Panc1 (cell line): Measurements from ENCODE around the gene FAM163B. TPM values are rescaled to one million over a fixed set of nuclear protein-coding genes. Genes with fewer than 3 reads are reported as not detected.

Source experiments
- ATAC-seq: fragments of 200-7000 bp; cut with Tn5 transposase; 2 replicates; pipeline ENCODE4 v1.9.1; 2020; ENCODE audit warnings: mild to moderate bottlenecking, moderate library complexity
- BruUV-seq: library from RNA; stranded (reverse); fragments of 400-500 nt; replicated peaks from 2 replicates; lab custom pipeline; 2021; lab: Mats Ljungman, UMichigan
- CTCF ChIA-PET: fragments of 300-600 bp; sonication (Branson Sonifier 250); formaldehyde crosslinking; loops from one replicate; lab custom pipeline; 2022; ENCODE audit warnings: antibody characterized with exemption; lab: Charles Lee
- POLR2A ChIA-PET: fragments of 300-600 bp; sonication (Branson Sonifier 250); formaldehyde crosslinking; loops from one replicate; lab custom pipeline; 2022; ENCODE audit warnings: antibody characterized with exemption; lab: Charles Lee
- DNase-seq: peaks from one replicate; pipeline ENCODE4 v3.0.0-alpha.2; 2010; ENCODE audit warnings: low read depth, low spot score
- H3K27ac ChIP-seq: 2 replicates; pipeline ENCODE4 v1.5.1; 2011; ENCODE audit warnings: mild to moderate bottlenecking, low read length, inconsistent platforms
- H3K27me3 ChIP-seq: fragments of 200-500 bp; sonication (Bioruptor generic); 2 replicates; pipeline ENCODE4 v1.6.0; 2014; ENCODE audit warnings: low read length, inconsistent platforms; ENCODE audit not compliant: control insufficient read depth, insufficient read depth
- H3K36me3 ChIP-seq: fragments of 200-500 bp; sonication (Bioruptor generic); 2 replicates; pipeline ENCODE4 v1.5.1; 2014; ENCODE audit warnings: inconsistent platforms, mild to moderate bottlenecking, low read length, moderate library complexity; ENCODE audit not compliant: control insufficient read depth, insufficient read depth
- H3K4me1 ChIP-seq: 2 replicates; pipeline ENCODE4 v1.5.1; 2011; ENCODE audit warnings: inconsistent platforms, mild to moderate bottlenecking, low read length, moderate library complexity; ENCODE audit not compliant: control insufficient read depth, insufficient read depth
- H3K4me3 ChIP-seq, 2 experiments: 2 replicates each; pipeline ENCODE4 v1.5.1; 2011 to 2012; ENCODE audit warnings: low read depth in 2 of 2, low read length in 2 of 2, mild to moderate bottlenecking in 2 of 2, inconsistent platforms in 1 of 2, moderate library complexity in 1 of 2
- H3K9me3 ChIP-seq: fragments of 200-500 bp; sonication (Bioruptor generic); 2 replicates; pipeline ENCODE4 v1.5.1; 2014; ENCODE audit warnings: low read depth, mild to moderate bottlenecking, inconsistent platforms, low read length, moderate library complexity; ENCODE audit not compliant: control insufficient read depth, insufficient read depth
- CTCF ChIP-seq: fragments of 450-650 bp; IDR thresholded peaks from 2 replicates; pipeline ENCODE4 v1.5.1; 2017; ENCODE audit warnings: mild to moderate bottlenecking
- POLR2AphosphoS5 ChIP-seq: IDR thresholded peaks from 2 replicates; pipeline ENCODE4 v1.6.1; 2012; ENCODE audit warnings: mild to moderate bottlenecking, low read depth, low read length, moderate library complexity
- REST ChIP-seq, 2 experiments: IDR thresholded peaks; 2 replicates each; pipeline ENCODE4 v1.6.1; 2011 to 2012; ENCODE audit warnings: low read depth in 2 of 2, control low read depth in 1 of 2, low read length in 1 of 2, mild to moderate bottlenecking in 1 of 2, moderate library complexity in 1 of 2; ENCODE audit not compliant: insufficient read depth in 1 of 2
- SIN3A ChIP-seq: IDR thresholded peaks from 2 replicates; pipeline ENCODE4 v1.6.1; 2012; ENCODE audit warnings: low read depth, mild to moderate bottlenecking, low read length, moderate library complexity, borderline replicate concordance; ENCODE audit not compliant: insufficient read depth
- TCF7L2 ChIP-seq: IDR thresholded peaks from 2 replicates; pipeline ENCODE4 v1.6.1; 2011; ENCODE audit warnings: mild to moderate bottlenecking, low read depth, low read length, inconsistent platforms
- in situ Hi-C: cut with HindIII; loops from 2 replicates; pipeline ENCODE4 v1.10.0; 2016; ENCODE audit warnings: low sequenced_read_pairs, low pct_unique_long_range_greater_than_20kb
- intact Hi-C: fragments of 100-400 bp; cut with micrococcal nuclease; formaldehyde crosslinking; loops from one replicate; pipeline ENCODE4 v1.10.0; 2022; ENCODE audit not compliant: unreplicated experiment
- total RNA-seq: library from RNA; stranded (reverse); gene quantifications from one replicate; pipeline ENCODE4 v1.2.1, GENCODE V29; 2021; ENCODE audit not compliant: unreplicated experiment

FAM163B gene
- total RNA-seq, 1 experiment from 2014 or later = not detected

- BruUV-seq = no TSS peak
- ATAC-seq (no peak), DNase-seq (no peak)
- Histone ChIP-seq H3K4me1 (peaks cover 6% of the 10 kb centered on the region; the same call in 1 of the 2 replicates), H3K27ac (no peak overlapping the region), H3K4me3 (no peak overlapping the region), H3K9me3 (no peaks in the 10 kb centered on the region), H3K27me3 (no peaks in the 10 kb centered on the region), H3K36me3 (no peaks in the 10 kb centered on the region)
- CTCF ChIA-PET = no interaction called here
- intact Hi-C loops (no loop called here), in situ Hi-C loops (no loop called here)
- POLR2A ChIA-PET = no interaction called here
- TF ChIP-seq POLR2AphosphoS5 (no peak), SIN3A (no peak), CTCF (no peak)
Observed at GRCh38 chr9:133580419-133580738, 28.8 kb downstream of the FAM163B start.

- no peak overlapping the region for H3K27ac ChIP-seq
- intact Hi-C loops (no loop called here), in situ Hi-C loops (no loop called here)
- ChIA-PET POLR2A (no interaction called here), CTCF (no interaction called here)
- H3K9me3 ChIP-seq = no peaks in the 10 kb centered on the region
- DNase-seq = no peak
- H3K36me3 ChIP-seq = no peaks in the 10 kb centered on the region
- no peak for TF ChIP-seq SIN3A
- TF ChIP-seq CTCF = no peak
- no peak for TF ChIP-seq REST (IDR thresholded peaks at IDR 0.05; ENCODE audit: insufficient read depth in 1 of 2, low read depth in 2 of 2, low read length in 1 of 2)
- TF ChIP-seq TCF7L2 = no peak
- TF ChIP-seq POLR2AphosphoS5 = no peak
- no TSS peak for BruUV-seq
- H3K4me1 ChIP-seq = peaks cover 6% of the 10 kb centered on the region; the same call in 1 of the 2 replicates
- H3K27me3 ChIP-seq = no peaks in the 10 kb centered on the region
- no peak overlapping the region for H3K4me3 ChIP-seq
- no peak for ATAC-seq
Observed at GRCh38 chr9:133579601-133580418, 29.4 kb downstream of the FAM163B start.
